MCF 10A (cell line): ENCODE measurements around the gene PLCL1. TPM values are rescaled to one million over a fixed set of nuclear protein-coding genes. Genes with fewer than 3 reads are reported as not detected.

Experiments
- BruUV-seq: library from RNA; stranded (reverse); fragments of 400-500 nt; replicated peaks from 2 replicates; lab custom pipeline; 2021; lab: Mats Ljungman, UMichigan
- CTCF ChIA-PET: fragments of 300-600 bp; sonication (Branson Sonifier 250); formaldehyde crosslinking; extraction: SDS; loops from one replicate; lab custom pipeline; 2021; ENCODE audit warnings: antibody characterized with exemption, inconsistent platforms; lab: Yijun Ruan, JAX
- POLR2A ChIA-PET: fragments of 300-600, 350-650 bp; sonication (Branson Sonifier 250); formaldehyde crosslinking; extraction: SDS; loops from one replicate; lab custom pipeline; 2020; ENCODE audit warnings: antibody characterized with exemption, inconsistent platforms; lab: Yijun Ruan, JAX
- DNase-seq: peaks from one replicate; pipeline ENCODE4 v3.0.0-alpha.2; 2018; ENCODE audit not compliant: unreplicated experiment
- H3K27ac Mint-ChIP-seq: one replicate; pipeline ENCODE4 v1.8.0; 2022; ENCODE audit warnings: mild to moderate bottlenecking, low read depth, mixed read lengths; ENCODE audit not compliant: unreplicated experiment
- H3K27me3 Mint-ChIP-seq: one replicate; pipeline ENCODE4 v1.8.0; 2022; ENCODE audit warnings: mixed read lengths; ENCODE audit not compliant: insufficient read depth, unreplicated experiment
- H3K36me3 Mint-ChIP-seq: one replicate; pipeline ENCODE4 v1.8.0; 2022; ENCODE audit warnings: mild to moderate bottlenecking, moderate library complexity, mixed read lengths; ENCODE audit not compliant: insufficient read depth, unreplicated experiment
- H3K4me1 Mint-ChIP-seq: one replicate; pipeline ENCODE4 v1.8.0; 2022; ENCODE audit warnings: mixed read lengths; ENCODE audit not compliant: insufficient read depth, unreplicated experiment
- H3K4me3 Mint-ChIP-seq: one replicate; pipeline ENCODE4 v1.8.0; 2022; ENCODE audit warnings: mild to moderate bottlenecking, moderate library complexity, mixed read lengths; ENCODE audit not compliant: unreplicated experiment
- H3K9me3 Mint-ChIP-seq: one replicate; pipeline ENCODE4 v1.8.0; 2022; ENCODE audit warnings: mixed read lengths; ENCODE audit not compliant: unreplicated experiment
- CTCF ChIP-seq: fragments of 200-600 bp; IDR thresholded peaks from one replicate; pipeline ENCODE4 v1.8.0; 2022; ENCODE audit warnings: antibody characterized with exemption, mild to moderate bottlenecking; ENCODE audit not compliant: unreplicated experiment
- intact Hi-C: fragments of 100-400 bp; cut with micrococcal nuclease; formaldehyde crosslinking; loops from 2 replicates; pipeline ENCODE4 v1.14.1; 2022
- total RNA-seq: library from RNA; stranded (reverse); gene quantifications from 2 replicates; pipeline ENCODE4 v1.2.3, GENCODE V29; 2022

The PLCL1 gene
- total RNA-seq, 1 experiment from 2014 or later = 0.12 TPM

DNA sequence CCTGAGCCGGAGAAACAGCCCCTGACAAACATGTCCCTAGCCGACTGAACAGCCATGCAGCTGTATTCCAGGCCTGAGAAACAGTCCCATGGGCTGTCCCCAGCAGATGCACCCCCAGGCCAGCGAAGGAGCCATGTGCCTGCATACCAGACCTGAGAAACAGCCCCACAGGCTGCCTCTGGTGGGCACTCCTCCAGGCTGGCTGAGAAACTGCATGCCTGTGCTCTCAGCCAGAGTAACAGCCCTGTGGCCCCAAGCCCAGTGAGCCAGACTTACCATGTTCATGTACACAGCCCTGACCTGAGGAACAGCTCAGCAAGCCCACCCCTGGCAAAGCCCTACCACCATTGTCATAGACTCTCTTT, 44.1 kb upstream of the PLCL1 start:
- no peak for DNase-seq
- intact Hi-C loops = no loop called here
- no peak overlapping the region for H3K27ac Mint-ChIP-seq
- POLR2A ChIA-PET = no interaction called here
- no peaks in the 10 kb centered on the region for H3K9me3 Mint-ChIP-seq
- H3K27me3 Mint-ChIP-seq = peaks cover 8% of the 10 kb centered on the region
- H3K36me3 Mint-ChIP-seq = no peaks in the 10 kb centered on the region
- no peak for TF ChIP-seq CTCF
- BruUV-seq = no TSS peak
- no peak overlapping the region for H3K4me3 Mint-ChIP-seq
- CTCF ChIA-PET = interaction anchor here (0.8 kb wide), 1 partner anchor 53 kb away, joined by 3 read pairs; no protein-coding TSS in a partner anchor
- H3K4me1 Mint-ChIP-seq = no peaks in the 10 kb centered on the region

DNA sequence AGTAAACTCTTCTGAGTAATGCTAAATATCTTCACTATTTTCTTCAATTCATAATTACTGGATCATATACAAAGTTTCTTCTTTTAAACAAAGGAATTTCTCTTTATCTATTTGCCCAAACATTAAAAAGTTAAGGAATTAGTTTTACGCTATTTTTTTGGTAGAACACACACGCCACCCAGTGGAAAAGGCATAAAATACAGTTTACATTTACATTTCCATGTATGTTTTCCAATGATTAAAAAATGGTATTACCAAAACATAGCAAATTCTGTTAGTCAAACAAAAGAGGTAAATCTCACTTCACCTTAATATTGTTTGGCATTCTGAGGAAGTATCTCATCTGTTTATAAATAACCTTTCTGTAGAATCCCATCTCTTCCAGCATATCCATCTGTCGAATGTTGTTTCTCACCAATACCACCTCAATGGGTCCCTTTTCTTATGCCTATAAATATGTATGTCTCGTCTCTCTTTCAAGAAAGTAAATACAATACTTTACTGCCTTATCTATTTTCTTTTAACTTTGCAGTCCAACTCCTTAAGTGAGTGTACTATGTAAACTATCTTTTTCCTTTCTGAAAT, 26.5 kb upstream of the PLCL1 start:
- H3K4me1 Mint-ChIP-seq = peaks cover 6% of the 10 kb centered on the region
- TF ChIP-seq CTCF = peak; percentile 64
- no peak overlapping the region for H3K4me3 Mint-ChIP-seq
- intact Hi-C loops = loop anchor here (1.0 to 5.0 kb wide), 6 partner anchors 71 to 926 kb away; partner anchors contain the start of gene HSPE1
- no peak overlapping the region for H3K27ac Mint-ChIP-seq
- DNase-seq = peak; percentile 65
- no peaks in the 10 kb centered on the region for H3K9me3 Mint-ChIP-seq
- ChIA-PET CTCF (interaction anchor here (0.6 to 4.8 kb wide), 9 partner anchors 10 to 1336 kb away, joined by 3 to 27 read pairs (median 4); partner anchors contain the start of gene MARS2), POLR2A (interaction anchor here (1.4 to 2.2 kb wide), 2 partner anchors 72 to 278 kb away, joined by 4 to 12 read pairs; partner anchors contain the start of genes HSPD1, HSPE1 and MARS2)
- peaks cover 11% of the 10 kb centered on the region for H3K27me3 Mint-ChIP-seq
- no TSS peak for BruUV-seq
- no peaks in the 10 kb centered on the region for H3K36me3 Mint-ChIP-seq

DNA sequence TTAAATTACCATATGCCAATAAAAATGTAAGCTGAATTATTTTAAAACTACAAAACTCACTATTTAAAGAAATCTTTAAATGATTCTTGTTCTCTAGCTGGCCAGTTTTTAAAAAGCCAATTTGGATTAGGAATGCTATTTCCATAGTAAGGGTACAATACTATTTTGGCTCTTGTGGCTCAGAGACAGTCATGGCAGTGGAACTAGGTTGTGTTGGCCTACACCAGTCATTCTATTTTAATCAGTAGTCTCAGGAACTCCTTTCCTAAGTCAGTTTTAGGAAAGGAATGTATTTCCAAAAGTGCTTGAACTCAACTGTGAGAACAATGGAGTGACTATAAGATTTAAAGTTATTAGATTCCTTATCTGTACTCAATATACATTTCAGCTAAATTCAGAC, 25.1 kb upstream of the PLCL1 start:
- DNase-seq = no peak
- H3K36me3 Mint-ChIP-seq = peaks cover 5% of the 10 kb centered on the region
- no peaks in the 10 kb centered on the region for H3K9me3 Mint-ChIP-seq
- peaks cover 6% of the 10 kb centered on the region for H3K4me1 Mint-ChIP-seq
- H3K27me3 Mint-ChIP-seq = peaks cover 11% of the 10 kb centered on the region
- BruUV-seq = no TSS peak
- no peak for TF ChIP-seq CTCF
- no peak overlapping the region for H3K27ac Mint-ChIP-seq
- CTCF ChIA-PET = interaction anchor here (0.6 to 4.8 kb wide), 13 partner anchors 9 to 1961 kb away, joined by 3 to 27 read pairs (median 4); partner anchors contain the start of gene MARS2
- no peak overlapping the region for H3K4me3 Mint-ChIP-seq
- POLR2A ChIA-PET = interaction anchor here (1.1 to 2.2 kb wide), 3 partner anchors 74 to 279 kb away, joined by 3 to 12 read pairs (median 4); partner anchors contain the start of genes HSPD1, HSPE1 and MARS2
- intact Hi-C loops = loop anchor here (2.0 to 5.0 kb wide), 4 partner anchors 397 to 927 kb away; no protein-coding TSS in a partner anchor

- Mint-ChIP-seq H3K27me3 (peaks cover 11% of the 10 kb centered on the region), H3K27ac (no peak overlapping the region), H3K4me3 (no peak overlapping the region), H3K9me3 (no peaks in the 10 kb centered on the region), H3K36me3 (peaks cover 6% of the 10 kb centered on the region), H3K4me1 (peaks cover 6% of the 10 kb centered on the region)
- no TSS peak for BruUV-seq
- DNase-seq = no peak
- CTCF ChIA-PET = interaction anchor here (1.3 to 4.8 kb wide), 2 partner anchors 76 to 346 kb away, joined by 5 to 27 read pairs; partner anchors contain the start of gene MARS2
- TF ChIP-seq CTCF = no peak
- POLR2A ChIA-PET = interaction anchor here (0.8 to 1.0 kb wide), 2 partner anchors 75 to 282 kb away, joined by 4 to 5 read pairs; partner anchors contain the start of genes HSPD1 and HSPE1
- intact Hi-C loops = no loop called here
Measured at GRCh38 chr2:197782126-197782525, 22.3 kb upstream of the PLCL1 start.
